ENCODE results near the gene RASSF8.

The RASSF8 gene

DNA sequence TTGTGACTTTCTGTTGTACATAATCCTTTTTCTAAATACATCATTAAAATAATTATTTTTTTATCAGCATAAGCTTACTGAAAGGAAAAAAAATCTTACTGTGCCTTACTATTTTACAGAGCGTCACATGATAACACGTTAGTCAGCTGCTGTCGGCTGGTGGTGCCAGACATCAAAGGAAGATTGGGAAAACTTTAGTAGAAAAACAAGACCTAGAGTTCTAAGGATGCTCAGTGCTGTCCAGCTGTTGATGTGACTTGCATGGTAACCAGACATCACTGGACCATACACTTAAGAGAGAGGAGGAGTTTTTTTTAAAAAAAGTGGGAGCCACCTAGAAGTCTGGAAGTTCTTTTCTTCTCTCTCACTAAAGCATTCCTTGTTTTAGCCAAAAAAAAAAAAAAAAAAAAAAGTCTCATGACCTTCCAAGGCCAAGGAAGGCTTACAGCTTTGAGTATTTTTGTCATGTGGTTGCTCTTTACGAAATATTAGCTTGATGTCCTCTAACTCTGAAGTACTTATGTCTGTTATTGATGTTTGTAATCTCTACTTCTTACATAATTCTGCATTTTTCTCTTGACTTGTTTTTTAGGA is 4.5 kb downstream of the RASSF8 start:
- DNase-seq: no peak

DNA sequence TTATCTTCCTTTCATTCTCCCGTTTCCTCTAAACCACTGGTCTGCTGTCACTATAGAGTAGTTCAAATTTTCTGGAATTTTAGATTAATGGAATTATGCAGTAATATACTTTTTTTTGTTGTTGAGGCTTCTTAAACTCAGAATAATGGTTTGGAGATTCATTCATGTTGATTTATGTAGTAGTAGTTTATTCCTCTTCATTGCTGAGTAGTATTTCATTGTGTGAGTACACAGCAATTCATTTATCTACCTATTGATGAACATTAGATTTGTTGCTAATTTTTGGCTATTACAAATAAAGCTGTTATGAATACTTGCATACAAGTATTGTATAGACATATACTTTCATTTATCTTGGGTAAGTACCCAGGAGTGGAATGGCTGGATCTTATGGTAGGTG is 7.2 kb downstream of the RASSF8 start:
- DNase-seq: no peak

- DNase-seq: no peak
Measured at GRCh38 chr12:25970082-25970481, 11.6 kb downstream of the RASSF8 start.

- DNase-seq: no peak
Measured at GRCh38 chr12:25970916-25971653, 12.6 kb downstream of the RASSF8 start.

DNA sequence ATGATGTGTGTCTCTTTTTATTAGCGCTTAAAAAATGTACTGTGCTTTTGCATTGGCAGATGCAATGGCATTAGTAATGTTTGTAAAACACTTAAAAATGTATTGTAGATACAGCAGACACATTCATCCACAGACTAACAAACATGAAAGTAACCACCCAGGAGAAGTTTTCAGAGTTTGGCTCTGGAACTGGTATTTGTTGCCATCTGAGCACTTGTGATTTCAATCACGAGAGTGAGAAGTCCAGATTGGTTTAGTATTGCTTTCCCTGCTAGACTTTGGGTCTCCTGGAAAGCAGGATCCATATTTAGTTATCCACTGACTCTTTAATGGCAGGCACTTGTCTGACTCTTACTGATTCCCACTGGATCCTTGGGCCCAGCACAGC is 13.2 kb downstream of the RASSF8 start:
- no peak for DNase-seq

DNA sequence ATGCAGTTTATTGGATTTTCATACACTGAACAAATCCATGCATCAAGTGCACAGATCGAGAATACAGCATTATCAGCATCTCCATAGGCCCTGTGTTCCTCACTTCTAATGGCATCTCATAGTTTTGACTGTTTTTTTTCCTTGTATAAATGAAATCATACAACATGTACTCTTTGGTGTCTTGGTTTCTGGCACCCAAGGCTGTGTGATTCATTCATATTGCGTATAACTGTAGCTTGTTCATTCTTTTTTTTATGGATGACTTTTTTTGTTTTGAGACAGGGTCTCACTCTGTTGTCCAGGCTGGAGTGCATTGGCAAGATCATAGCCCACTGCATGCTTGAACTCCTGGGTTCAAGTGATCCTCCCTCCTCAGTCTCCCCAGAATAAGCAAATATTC is 14.3 kb downstream of the RASSF8 start:
- no peak for DNase-seq

DNA sequence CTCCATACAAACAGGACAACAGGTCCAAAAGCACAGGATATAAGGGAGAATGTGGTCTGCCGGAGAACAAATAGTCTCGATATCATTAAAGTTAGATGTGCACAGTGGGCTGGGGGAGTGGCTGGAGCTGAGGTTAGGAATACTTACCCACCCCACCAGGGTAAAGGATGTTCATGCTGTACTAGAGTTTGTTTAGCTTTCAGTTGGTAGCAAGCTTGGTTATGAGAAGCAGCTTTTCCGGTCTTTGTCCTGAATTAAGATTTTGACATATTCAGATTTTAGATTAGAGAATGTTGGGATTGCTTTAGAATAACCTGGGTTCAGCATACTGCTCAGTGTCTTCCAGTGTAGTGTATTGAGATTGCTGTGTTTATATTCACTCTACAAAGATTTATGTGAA is 16.7 kb downstream of the RASSF8 start:
- DNase-seq: no peak

GRCh38 chr12:25975682-25976081 is 17.2 kb downstream of the RASSF8 start:
- DNase-seq: no peak

DNA sequence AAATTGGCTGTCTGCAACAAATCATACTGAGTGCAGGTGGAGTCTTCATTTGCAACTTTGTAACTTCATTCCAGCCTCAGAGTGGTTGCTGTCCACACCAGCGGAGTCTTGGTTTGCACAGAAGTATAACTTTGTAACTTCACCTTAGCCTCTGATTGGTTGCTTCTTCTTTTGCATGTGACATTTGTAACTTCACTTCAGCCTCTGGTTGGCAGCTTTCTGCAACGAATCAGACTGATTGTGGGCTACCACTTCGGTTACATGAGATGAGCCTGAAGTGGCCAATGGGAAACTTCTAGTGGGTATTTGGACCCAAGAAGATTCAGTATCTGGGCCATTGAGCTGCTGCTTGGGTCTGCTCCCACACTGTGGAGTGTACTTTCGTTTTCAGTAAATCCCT is 17.8 kb downstream of the RASSF8 start:
- no peak for DNase-seq

GRCh38 chr12:25977047-25977446 is 18.6 kb downstream of the RASSF8 start:
- DNase-seq: no peak

DNA sequence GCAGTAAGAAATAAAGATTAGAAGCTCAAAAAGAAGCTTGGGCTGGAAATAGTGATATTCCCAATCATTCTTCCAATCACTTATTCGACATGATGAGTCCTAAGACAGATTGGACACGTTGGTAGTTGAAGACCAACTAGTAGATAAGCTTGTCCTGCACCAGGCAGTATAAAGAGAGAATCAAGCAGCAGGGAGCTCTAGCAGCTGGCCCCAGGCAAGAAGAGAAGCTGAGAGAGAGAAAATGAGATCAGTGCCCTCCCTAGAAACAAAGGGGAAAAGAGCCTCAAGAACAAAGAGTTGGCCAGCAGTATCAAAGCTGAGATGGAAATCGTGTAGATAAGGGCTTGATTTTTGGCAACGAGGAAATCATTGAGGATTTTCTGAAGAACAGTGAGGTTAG is 20.6 kb downstream of the RASSF8 start:
- no peak for DNase-seq

DNA sequence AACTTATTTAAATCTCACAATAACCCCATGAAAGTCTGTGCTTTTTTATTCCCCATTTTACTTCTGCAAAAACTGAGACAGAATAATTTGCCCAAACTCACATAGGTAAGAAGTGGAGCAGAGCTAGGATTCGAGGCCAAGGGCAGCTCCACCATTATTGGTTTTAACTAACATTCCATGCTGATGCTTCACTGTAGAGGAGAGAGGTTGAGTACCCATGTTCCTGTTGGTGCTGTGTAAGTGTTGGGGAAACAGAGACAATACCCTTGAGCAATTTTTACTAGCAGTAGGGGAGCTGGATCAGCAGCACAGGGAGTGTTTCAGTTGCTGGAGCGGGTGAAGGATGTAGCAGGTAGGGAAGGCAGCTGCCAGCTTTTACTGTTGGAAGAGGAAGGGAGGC is 21.1 kb downstream of the RASSF8 start:
- no peak for DNase-seq

DNA sequence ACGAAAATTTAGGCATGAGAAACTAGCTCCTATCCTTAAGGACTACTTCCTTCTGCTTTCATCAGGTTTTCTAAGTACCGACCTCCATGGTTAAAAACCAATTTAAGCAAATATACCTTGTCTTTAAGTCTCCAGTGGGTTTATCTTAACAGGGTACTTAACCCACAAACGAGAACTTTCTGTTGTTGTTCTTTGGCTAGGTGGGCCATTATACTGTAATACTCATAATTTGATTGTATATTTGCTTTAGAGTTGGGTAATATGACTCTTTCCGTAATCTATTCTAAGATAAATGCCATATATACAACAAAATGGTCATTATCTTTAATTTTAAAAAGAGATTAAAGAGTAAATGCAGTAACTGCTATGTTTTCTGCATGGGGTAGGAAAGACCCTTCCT is 21.6 kb downstream of the RASSF8 start:
- no peak for DNase-seq

- DNase-seq: no peak
Measured at GRCh38 chr12:25981597-25981996, 23.1 kb downstream of the RASSF8 start.

GRCh38 chr12:25982416-25982815 is 23.9 kb downstream of the RASSF8 start:
- DNase-seq: no peak

DNA sequence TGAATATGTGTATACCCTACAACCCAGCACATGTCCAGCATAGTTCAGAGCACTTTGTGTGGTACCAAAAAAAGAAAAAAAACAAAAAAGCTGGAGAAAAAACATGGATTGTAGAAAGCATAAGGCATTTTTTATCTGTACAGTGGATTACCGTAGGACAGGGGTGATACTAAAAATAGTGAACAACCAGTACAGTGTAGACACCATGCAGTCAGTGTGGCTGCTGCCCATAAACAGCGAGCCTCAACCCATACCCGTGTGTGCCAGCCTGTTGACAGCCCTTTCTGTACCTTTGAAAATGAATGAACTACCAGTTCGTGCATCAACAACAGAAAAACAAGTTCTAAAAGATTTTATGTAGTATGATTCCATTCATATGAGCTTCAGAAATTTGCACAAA is 25.1 kb downstream of the RASSF8 start:
- no peak for DNase-seq

DNA sequence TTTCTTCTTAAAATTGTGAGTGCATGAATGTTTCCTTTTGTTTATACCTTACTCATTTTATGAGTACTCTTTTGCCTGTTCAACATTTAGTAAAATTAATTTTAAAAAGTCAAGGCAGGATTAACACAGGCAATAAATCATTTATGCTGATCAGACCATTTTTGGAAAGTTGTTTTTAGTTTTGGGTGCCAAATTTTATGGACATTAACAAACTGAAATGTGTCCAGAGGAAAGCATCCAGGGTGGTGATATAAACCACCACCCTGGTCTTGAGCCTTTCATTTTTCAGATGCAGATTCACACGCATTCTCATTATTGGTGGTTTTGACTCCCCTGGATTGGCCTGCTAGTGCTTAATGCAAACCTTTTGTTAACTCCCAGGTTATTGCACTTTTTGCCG is 26.3 kb downstream of the RASSF8 start:
- no peak for DNase-seq

DNA sequence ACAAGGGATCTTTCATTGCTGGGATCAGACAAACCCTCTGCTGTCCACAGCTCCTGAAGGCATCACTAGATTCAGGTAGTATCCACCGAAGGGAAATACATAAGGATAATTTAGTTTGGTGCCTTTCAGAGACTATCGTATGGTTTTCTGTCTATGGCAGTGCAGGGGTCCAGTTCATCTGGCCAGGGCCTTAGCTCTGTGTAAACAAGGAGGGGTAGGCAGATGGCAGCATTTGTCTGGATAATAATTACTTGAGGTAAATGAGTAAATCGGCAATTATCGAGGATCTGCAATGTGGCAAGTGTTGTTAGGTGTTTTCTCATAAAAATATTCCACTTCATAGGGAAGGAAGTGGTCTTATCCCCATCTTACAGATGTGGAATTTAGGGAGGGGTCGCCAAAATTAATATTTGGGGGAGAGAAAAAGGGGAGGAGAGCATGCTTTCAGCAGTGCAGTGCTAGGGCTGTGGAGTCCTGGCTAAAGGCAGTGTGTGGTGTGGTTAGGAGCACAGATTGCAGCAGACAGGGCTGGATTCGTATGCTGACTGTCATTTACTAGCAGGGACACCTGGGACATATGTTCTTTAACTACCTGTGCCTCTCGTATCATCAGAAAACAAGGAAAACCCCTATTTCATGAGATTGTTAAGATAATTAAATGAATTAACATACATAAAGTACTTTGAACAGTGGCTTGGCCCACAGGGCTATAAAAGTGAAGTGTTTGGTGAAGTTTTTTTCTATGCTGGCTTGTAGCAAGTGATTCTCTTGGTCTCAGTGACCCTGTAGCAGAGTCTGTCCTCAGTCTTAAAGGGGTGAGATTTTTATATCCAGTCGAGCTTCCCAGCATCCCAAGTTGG is 27.1 kb downstream of the RASSF8 start:
- DNase-seq: no peak

- no peak for DNase-seq
Measured at GRCh38 chr12:25986180-25986579, 27.7 kb downstream of the RASSF8 start.

DNA sequence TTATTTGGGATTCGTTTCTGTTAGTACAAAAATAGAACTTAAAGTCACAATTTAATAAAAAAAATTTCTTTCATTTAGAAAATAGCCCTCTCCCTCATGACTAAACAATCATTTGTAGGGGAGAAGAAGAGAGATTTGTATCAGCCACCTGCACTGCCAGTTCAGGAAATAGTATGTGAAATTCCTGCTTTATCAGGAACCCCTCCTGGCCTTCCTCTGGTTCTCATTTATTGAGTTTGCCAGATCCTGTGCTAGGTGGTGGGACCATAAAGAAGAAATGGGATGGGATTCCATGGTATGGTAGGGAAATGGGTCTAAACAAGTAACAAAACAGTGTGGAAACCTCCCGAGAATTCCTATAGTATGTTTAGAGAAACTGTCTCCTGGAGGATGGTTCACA is 30.0 kb downstream of the RASSF8 start:
- DNase-seq: no peak

GRCh38 chr12:25990495-25990894 is 32.0 kb downstream of the RASSF8 start:
- DNase-seq: no peak

DNA sequence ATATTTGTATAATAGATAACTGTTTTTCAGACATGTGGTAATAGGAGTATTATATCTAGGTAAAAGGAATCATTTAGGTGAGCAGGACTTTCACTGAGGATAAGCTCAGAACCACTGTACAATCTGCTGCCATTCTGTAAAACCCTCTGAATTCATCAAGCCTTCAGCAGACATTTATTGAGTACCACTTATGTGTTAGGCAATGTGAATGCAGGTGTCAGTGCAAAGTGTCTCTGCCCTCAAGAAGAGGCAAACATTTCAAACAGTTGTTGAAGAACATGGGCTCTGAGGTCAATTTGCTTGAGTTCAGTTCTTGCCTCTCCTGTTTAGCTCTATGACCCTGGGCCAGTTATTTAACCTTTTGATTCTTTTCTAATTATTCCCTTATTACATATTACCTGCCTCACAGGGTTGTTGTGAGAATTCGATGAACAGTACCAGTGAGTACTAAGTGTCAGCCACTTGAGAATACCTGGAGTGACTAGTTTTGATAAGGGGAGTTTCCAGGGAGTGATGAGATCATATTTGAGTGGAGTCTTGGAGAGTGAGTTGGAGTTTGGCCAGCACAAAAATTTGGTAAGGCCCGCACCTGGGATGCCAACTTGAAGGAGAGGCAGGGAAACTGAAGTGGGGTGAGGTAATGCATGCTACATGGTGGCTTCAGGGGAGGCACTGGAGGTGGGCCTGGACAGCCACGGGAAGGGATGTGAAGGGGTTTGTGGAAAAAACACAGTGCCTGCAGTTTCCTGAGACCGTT is 33.7 kb downstream of the RASSF8 start:
- no peak for DNase-seq

DNA sequence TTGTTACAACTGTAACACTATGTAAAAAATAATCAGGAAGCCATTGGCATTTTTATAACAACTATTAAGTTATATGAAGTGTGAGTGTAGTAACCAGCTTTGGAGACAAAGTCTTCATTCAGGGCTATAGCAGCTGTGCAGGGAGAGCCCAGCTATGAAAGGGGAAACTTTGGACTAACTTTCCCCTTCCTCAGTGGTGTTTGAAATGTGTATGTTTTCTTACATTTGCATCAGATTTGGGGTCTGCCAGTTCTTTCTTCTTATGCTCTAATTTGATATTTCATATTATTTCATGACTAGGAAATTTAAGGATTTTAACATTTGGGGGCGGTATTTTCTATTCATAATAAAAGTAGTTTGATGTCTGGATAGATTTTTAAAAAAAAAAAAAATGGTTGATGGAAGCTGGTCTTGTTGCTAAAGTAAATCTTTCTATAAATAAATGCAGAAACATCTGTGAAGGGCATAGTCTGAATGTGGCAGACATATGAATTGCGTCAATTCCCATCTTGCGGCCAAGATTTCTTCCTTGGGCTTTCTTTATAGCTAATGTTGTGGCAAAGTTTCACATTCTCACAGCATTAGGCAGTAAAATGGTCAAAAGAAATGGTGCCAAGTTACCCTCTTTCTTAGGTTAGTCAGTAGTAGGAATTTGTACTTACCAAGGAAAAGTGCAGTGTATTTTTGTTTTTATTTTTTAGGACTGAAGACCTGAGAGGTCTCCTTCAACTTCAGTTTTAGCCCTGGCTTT is 35.6 kb downstream of the RASSF8 start:
- DNase-seq: no peak
